Measurements from ENCODE around the gene TYK2. TPM values are rescaled to one million over a fixed set of nuclear protein-coding genes. Genes with fewer than 3 reads are reported as not detected.

The TYK2 gene
- total RNA-seq, 4 donors from 2014 or later: 48.2 to 115 (median 64.8) TPM

DNA sequence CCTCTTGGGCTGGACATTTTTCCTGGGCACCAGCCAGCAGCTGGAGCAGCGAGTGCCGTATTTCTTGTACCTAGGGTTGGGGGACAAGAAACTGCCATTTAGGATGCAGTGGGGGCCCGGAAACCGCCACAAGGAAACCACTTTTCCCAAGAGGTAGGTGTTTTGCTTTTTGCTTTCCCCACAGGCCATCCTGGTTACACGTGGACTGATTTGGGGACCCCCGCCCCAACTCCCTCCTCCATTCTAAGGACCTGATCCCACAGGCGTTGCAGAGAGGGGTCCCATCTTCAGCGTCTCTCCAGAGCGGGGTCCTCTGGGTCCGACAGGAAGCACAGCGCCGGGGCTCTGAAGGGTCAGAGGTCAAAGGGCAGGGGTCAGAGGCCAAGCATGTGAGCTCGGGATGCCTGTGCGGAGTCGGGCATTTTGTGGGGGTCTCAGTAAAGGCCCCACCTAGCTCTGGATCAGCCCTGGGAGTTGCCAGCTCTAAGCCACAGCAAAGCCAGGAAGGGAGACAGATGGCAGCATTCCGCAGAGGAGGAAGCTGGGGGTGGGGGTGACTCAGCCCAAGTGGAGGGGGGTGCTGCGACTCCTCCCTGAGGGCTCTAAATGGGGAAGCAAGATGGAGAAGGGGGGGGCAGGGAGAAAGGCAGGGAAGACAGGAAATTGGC, 75.1 kb downstream of the TYK2 start:
- intact Hi-C loops (cut with DNase I; ENCODE audit: low total_unique reads): no loop called here
- TF ChIP-seq POLR2A (IDR thresholded peaks at IDR 0.05): no peak
- TF ChIP-seq, protein P1, sequence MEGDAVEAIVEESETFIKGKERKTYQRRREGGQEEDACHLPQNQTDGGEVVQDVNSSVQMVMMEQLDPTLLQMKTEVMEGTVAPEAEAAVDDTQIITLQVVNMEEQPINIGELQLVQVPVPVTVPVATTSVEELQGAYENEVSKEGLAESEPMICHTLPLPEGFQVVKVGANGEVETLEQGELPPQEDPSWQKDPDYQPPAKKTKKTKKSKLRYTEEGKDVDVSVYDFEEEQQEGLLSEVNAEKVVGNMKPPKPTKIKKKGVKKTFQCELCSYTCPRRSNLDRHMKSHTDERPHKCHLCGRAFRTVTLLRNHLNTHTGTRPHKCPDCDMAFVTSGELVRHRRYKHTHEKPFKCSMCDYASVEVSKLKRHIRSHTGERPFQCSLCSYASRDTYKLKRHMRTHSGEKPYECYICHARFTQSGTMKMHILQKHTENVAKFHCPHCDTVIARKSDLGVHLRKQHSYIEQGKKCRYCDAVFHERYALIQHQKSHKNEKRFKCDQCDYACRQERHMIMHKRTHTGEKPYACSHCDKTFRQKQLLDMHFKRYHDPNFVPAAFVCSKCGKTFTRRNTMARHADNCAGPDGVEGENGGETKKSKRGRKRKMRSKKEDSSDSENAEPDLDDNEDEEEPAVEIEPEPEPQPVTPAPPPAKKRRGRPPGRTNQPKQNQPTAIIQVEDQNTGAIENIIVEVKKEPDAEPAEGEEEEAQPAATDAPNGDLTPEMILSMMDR (IDR thresholded peaks at IDR 0.05): no peak
- DNase-seq (ENCODE audit: low spot score in 2 of 2): no peak
- 74 to 81% methylated on average over 17 of the region's 17 CpGs for WGBS, 2 donors
- H3K4me3 ChIP-seq (ENCODE audit: low read depth, poor library complexity, severe bottlenecking): no peak overlapping the region

MicroRNAs encoded within 50 kb of the gene (microRNA counts, 767-probe panel; counts per million panel counts)
- 0 to 358 counts per million in 2 donors for microRNA hsa-miR-1181

Small RNA genes within 50 kb of the gene (microRNA-seq; reads per million reads assigned to microRNA genes)
- 0 reads per million in 2 donors for gene MIR1181 (ENCODE audit: borderline number of aligned reads in 1 of 2, borderline replicate concordance in 2 of 2)

Other genes starting within 250 kb of the TYK2 start
- gene DNMT1, start 185.6 kb downstream of the TYK2 start, total RNA-seq: 10 to 100 TPM; 13.2 to 38.4 (median 32.0) TPM
- 10 to 100 TPM in 2 of 4 donors, 1 to 10 TPM in 2; 4.5 to 11.4 (median 8.2) TPM for gene S1PR2, start 149.2 kb downstream of the TYK2 start, total RNA-seq
- gene MRPL4, start 128.4 kb downstream of the TYK2 start, total RNA-seq: 10 to 100 TPM; 77.2 to 90.8 (median 83.5) TPM
- gene ICAM1, start 109.5 kb downstream of the TYK2 start, total RNA-seq: 10 to 100 TPM in 1 of 4 donors, 1 to 10 TPM in 3; 5.1 to 19.0 (median 6.7) TPM
- under 1 TPM in 1 of 4 donors, not detected in 3; 0.38 TPM for gene ICAM4, start 93.6 kb downstream of the TYK2 start, total RNA-seq
- under 1 TPM in 2 of 4 donors, not detected in 2; 0.13 to 0.20 TPM for gene ICAM5, start 90.6 kb downstream of the TYK2 start, total RNA-seq
- gene ZGLP1, start 70.8 kb downstream of the TYK2 start, total RNA-seq: 1 to 10 TPM in 3 of 4 donors, not detected in 1; 2.2 to 3.8 (median 2.8) TPM
- gene FDX2, start 64.6 kb downstream of the TYK2 start, total RNA-seq: 10 to 100 TPM; 10.3 to 20.7 (median 18.2) TPM
- gene RAVER1, start 47.0 kb downstream of the TYK2 start, total RNA-seq: 10 to 100 TPM; 14.2 to 22.5 (median 19.2) TPM
- gene ICAM3, start 40.9 kb downstream of the TYK2 start, total RNA-seq: 10 to 100 TPM in 1 of 4 donors, 1 to 10 TPM in 3; 3.8 to 10.2 (median 5.1) TPM
- 100 to 1,000 TPM in 3 of 4 donors, 10 to 100 TPM in 1; 92.8 to 142 (median 120) TPM for gene CDC37, start 23.0 kb upstream of the TYK2 start, total RNA-seq
- 1 to 10 TPM; 4.1 to 6.8 (median 5.7) TPM for gene PDE4A, start 40.0 kb upstream of the TYK2 start, total RNA-seq
- gene KEAP1, start 122.8 kb upstream of the TYK2 start, total RNA-seq: 100 to 1,000 TPM in 1 of 4 donors, 10 to 100 TPM in 3; 81.6 to 102 (median 89.0) TPM
- 10 to 100 TPM; 34.9 to 64.0 (median 42.3) TPM for gene S1PR5, start 136.9 kb upstream of the TYK2 start, total RNA-seq
- 100 to 1,000 TPM in 1 of 4 donors, 10 to 100 TPM in 3; 58.5 to 106 (median 71.4) TPM for gene ATG4D, start 163.3 kb upstream of the TYK2 start, total RNA-seq
- 10 to 100 TPM; 23.8 to 59.3 (median 29.4) TPM for gene KRI1, start 185.4 kb upstream of the TYK2 start, total RNA-seq
- 10 to 100 TPM; 11.4 to 14.8 (median 12.8) TPM for gene CDKN2D, start 188.4 kb upstream of the TYK2 start, total RNA-seq
- gene AP1M2, start 206.7 kb upstream of the TYK2 start, total RNA-seq: 10 to 100 TPM; 61.3 to 70.3 (median 63.8) TPM
- 100 to 1,000 TPM; 100 to 180 (median 129) TPM for gene SLC44A2, start 245.0 kb upstream of the TYK2 start, total RNA-seq